GM12873 (cell line): Measurements from ENCODE around the gene FAM114A1.

Experiments used
- TF ChIP-seq, protein P1 (sequence below): IDR thresholded peaks from 2 replicates; pipeline ENCODE4 v1.5.1; 2012; ENCODE audit warnings: low read depth, mild to moderate bottlenecking, moderate library complexity, low read length, control low read depth; ENCODE audit not compliant: insufficient read depth; ENCODE audit errors: missing control alignments

The FAM114A1 gene

GRCh38 chr4:38867478-38868058, at the start of gene FAM114A1:
Gene FAM114A1, plus strand, starts transcription at chr4:38867806. Its CDS starts 10,273 bp downstream, at chr4:38878079.
- TF ChIP-seq, protein P1, sequence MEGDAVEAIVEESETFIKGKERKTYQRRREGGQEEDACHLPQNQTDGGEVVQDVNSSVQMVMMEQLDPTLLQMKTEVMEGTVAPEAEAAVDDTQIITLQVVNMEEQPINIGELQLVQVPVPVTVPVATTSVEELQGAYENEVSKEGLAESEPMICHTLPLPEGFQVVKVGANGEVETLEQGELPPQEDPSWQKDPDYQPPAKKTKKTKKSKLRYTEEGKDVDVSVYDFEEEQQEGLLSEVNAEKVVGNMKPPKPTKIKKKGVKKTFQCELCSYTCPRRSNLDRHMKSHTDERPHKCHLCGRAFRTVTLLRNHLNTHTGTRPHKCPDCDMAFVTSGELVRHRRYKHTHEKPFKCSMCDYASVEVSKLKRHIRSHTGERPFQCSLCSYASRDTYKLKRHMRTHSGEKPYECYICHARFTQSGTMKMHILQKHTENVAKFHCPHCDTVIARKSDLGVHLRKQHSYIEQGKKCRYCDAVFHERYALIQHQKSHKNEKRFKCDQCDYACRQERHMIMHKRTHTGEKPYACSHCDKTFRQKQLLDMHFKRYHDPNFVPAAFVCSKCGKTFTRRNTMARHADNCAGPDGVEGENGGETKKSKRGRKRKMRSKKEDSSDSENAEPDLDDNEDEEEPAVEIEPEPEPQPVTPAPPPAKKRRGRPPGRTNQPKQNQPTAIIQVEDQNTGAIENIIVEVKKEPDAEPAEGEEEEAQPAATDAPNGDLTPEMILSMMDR, result no peak

GRCh38 chr4:38818441-38818976, 49.1 kb upstream of the FAM114A1 start:
- TF ChIP-seq, protein P1, result no peak

- TF ChIP-seq, protein P1, result no peak
Observed at GRCh38 chr4:38819569-38819968, 48.0 kb upstream of the FAM114A1 start.

GRCh38 chr4:38820329-38821061, 47.1 kb upstream of the FAM114A1 start:
- TF ChIP-seq, protein P1, result no peak

GRCh38 chr4:38821739-38822138, 45.9 kb upstream of the FAM114A1 start:
- TF ChIP-seq, protein P1, result no peak

- TF ChIP-seq, protein P1, result no peak
Observed at GRCh38 chr4:38822748-38823303, 44.8 kb upstream of the FAM114A1 start.

DNA sequence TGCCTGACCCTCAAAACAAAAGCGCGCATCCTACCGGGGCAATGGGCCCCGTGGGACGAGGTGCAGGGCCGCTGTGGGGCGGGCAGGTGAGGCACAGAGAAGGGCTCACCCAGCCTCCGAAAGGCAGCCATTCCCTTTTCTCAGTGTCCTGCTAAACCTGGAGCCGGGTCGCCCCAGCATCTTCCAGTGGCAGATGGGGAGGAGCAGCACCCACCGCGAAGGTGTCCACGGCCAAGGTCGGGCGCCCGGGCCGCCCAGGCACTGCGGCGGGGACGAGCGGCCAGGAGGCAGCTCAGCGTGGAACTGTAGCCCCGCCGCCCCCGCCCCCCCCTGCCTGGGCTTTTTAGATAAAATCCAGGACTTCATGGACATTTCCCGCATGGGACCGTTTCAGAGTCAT, 43.8 kb upstream of the FAM114A1 start:
- TF ChIP-seq, protein P1, result no peak
